ENCODE results near the gene RSAD2. TPM values are rescaled to one million over a fixed set of nuclear protein-coding genes. Genes with fewer than 3 reads are reported as not detected.

Gene RSAD2
- total and polyA plus RNA-seq, 9 of the 15 experiments (the other 6 are each of a cell fraction or from before 2014, with no cell fraction given), result 0.15 to 1.4 (median 0.28) TPM

DNA sequence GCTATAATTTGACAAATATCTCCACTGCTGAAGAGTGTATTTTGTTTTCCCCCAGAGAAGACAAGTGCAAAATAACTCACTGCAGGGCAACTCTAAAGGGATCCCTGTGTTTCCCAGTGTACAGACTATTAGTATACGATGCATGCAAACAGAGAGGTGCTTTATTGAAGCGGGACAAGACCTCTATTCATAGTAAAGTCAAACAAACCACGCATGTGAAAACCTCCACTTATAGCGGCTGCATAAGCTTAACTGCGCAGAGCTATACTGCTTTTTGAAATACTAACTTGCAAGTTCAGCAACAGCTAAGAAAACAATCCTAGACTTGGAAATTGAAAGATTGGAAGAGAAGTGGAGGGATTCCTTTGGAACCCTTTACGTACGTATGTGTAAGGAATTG, 55.3 kb downstream of the RSAD2 start (continued):
- TF ChIP-seq, protein P1, sequence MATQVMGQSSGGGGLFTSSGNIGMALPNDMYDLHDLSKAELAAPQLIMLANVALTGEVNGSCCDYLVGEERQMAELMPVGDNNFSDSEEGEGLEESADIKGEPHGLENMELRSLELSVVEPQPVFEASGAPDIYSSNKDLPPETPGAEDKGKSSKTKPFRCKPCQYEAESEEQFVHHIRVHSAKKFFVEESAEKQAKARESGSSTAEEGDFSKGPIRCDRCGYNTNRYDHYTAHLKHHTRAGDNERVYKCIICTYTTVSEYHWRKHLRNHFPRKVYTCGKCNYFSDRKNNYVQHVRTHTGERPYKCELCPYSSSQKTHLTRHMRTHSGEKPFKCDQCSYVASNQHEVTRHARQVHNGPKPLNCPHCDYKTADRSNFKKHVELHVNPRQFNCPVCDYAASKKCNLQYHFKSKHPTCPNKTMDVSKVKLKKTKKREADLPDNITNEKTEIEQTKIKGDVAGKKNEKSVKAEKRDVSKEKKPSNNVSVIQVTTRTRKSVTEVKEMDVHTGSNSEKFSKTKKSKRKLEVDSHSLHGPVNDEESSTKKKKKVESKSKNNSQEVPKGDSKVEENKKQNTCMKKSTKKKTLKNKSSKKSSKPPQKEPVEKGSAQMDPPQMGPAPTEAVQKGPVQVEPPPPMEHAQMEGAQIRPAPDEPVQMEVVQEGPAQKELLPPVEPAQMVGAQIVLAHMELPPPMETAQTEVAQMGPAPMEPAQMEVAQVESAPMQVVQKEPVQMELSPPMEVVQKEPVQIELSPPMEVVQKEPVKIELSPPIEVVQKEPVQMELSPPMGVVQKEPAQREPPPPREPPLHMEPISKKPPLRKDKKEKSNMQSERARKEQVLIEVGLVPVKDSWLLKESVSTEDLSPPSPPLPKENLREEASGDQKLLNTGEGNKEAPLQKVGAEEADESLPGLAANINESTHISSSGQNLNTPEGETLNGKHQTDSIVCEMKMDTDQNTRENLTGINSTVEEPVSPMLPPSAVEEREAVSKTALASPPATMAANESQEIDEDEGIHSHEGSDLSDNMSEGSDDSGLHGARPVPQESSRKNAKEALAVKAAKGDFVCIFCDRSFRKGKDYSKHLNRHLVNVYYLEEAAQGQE (IDR thresholded peaks at IDR 0.05; ENCODE audit: borderline replicate concordance), result no peak
- TF ChIP-seq, protein P1 (CRISPR knock-in tag; IDR thresholded peaks at IDR 0.05; ENCODE audit: low read depth), result no peak
- no peak for TF ChIP-seq ZFP1 (CRISPR knock-in tag; IDR thresholded peaks at IDR 0.05)
- no peak for TF ChIP-seq EHMT2 (IDR thresholded peaks at IDR 0.05)
- no peak for TF ChIP-seq NFYB (IDR thresholded peaks at IDR 0.05; ENCODE audit: extremely low read depth, insufficient read length)
